A549 (cell line): ENCODE measurements around the gene CLEC2L. TPM values are rescaled to one million over a fixed set of nuclear protein-coding genes. Genes with fewer than 3 reads are reported as not detected.

ENCODE experiments used
- ATAC-seq, 2 experiments: fragments of 200-7000 bp in 1 of 2; fragments of >200 bp in 1 of 2; cut with Nextera tagmentation in 1 of 2; cut with Tn5 transposase in 1 of 2; 3 replicates each; pipeline versions ENCODE4 v1.8.0 to v1.9.1; 2018 to 2020; ENCODE audit warnings: mild to moderate bottlenecking in 1 of 2, moderate library complexity in 1 of 2
- CTCF ChIA-PET: fragments of 300-600 bp; sonication (Branson Sonifier 250); formaldehyde crosslinking; extraction: SDS; loops from one replicate; lab custom pipeline; 2021; ENCODE audit warnings: antibody characterized with exemption, inconsistent platforms; lab: Yijun Ruan, JAX
- POLR2A ChIA-PET: fragments of 350-600 bp; formaldehyde crosslinking; extraction: SDS; loops from one replicate; lab custom pipeline; 2021; ENCODE audit warnings: antibody characterized with exemption, inconsistent platforms; lab: Yijun Ruan, JAX
- DNase-seq, 2 experiments: peaks; one replicate each; pipeline versions ENCODE4 v3.0.0 to v3.0.0-alpha.2; 2011 to 2016; ENCODE audit warnings: low read depth in 1 of 2, low spot score in 1 of 2
- FAIRE-seq: peaks from 2 replicates; lab custom pipeline; 2011; peaks lifted over from hg19 to GRCh38; lab: Jason Lieb, UNC
- H3K27ac ChIP-seq, 2 experiments: fragments of >200 bp; sonication (Bioruptor Twin); formaldehyde crosslinking; 3 replicates each; pipeline ENCODE4 v1.5.1; 2016 to 2017
- H3K4me1 ChIP-seq: fragments of >200 bp; sonication (Bioruptor Twin); formaldehyde crosslinking; 3 replicates; pipeline ENCODE4 v1.6.1; 2016
- H3K4me2 ChIP-seq: fragments of >200 bp; sonication (Bioruptor Twin); formaldehyde crosslinking; 3 replicates; pipeline ENCODE4 v1.6.1; 2016
- H3K4me3 ChIP-seq: fragments of >200 bp; sonication (Bioruptor Twin); formaldehyde crosslinking; 3 replicates; pipeline ENCODE4 v1.5.1; 2016
- H3K9me3 ChIP-seq: fragments of >200 bp; sonication (Bioruptor Twin); formaldehyde crosslinking; 3 replicates; pipeline ENCODE4 v1.6.1; 2016
- CBX8 ChIP-seq: fragments of 200-600 bp; sonication (generic); IDR thresholded peaks from 2 replicates; pipeline ENCODE4 v1.6.1; 2016
- EHF ChIP-seq: fragments of 250-450 bp; sonication (Bioruptor Pico); IDR thresholded peaks from 2 replicates; pipeline ENCODE4 v1.5.0; 2020; ENCODE audit warnings: mild to moderate bottlenecking
- EP300 ChIP-seq, 2 experiments: fragments of >200 bp; sonication (Bioruptor Twin); formaldehyde crosslinking; IDR thresholded peaks; 2 replicates in 1 of 2; 3 replicates in 1 of 2; pipeline ENCODE4 v1.6.1; 2016 to 2017
- ESRRA ChIP-seq: fragments of 150-350 bp; IDR thresholded peaks from 2 replicates; pipeline ENCODE4 v1.6.1; 2014; ENCODE audit warnings: mild to moderate bottlenecking, low read length, borderline replicate concordance
- HEYL ChIP-seq: fragments of 250-450 bp; sonication (Bioruptor Pico); IDR thresholded peaks from 2 replicates; pipeline ENCODE4 v1.8.0; 2021; ENCODE audit warnings: mild to moderate bottlenecking, moderate library complexity
- HOXA7 ChIP-seq: fragments of 250-450 bp; sonication (Bioruptor Pico); IDR thresholded peaks from 2 replicates; pipeline ENCODE4 v1.5.0; 2020; ENCODE audit warnings: mild to moderate bottlenecking, moderate library complexity
- JUNB ChIP-seq: fragments of >200 bp; sonication (Bioruptor Twin); formaldehyde crosslinking; IDR thresholded peaks from 2 replicates; pipeline ENCODE4 v1.6.1; 2016
- KDM1A ChIP-seq: fragments of 200-600 bp; sonication (generic); IDR thresholded peaks from 2 replicates; pipeline ENCODE4 v1.6.1; 2016; ENCODE audit warnings: low read depth, mild to moderate bottlenecking
- KDM5A ChIP-seq: fragments of 200-600 bp; sonication (generic); IDR thresholded peaks from 2 replicates; pipeline ENCODE4 v1.6.1; 2016; ENCODE audit warnings: antibody characterized with exemption, mild to moderate bottlenecking
- NFE2L2 ChIP-seq: fragments of 150-350 bp; conservative IDR thresholded peaks from 2 replicates; pipeline ENCODE4 v1.6.1; 2014; ENCODE audit warnings: low read length
- POLR2AphosphoS2 ChIP-seq: conservative IDR thresholded peaks from 2 replicates; pipeline ENCODE4 v1.6.1; 2012; ENCODE audit warnings: low read length, improper control_type of control experiment, inconsistent platforms
- RARB ChIP-seq: fragments of 250-450 bp; sonication (Bioruptor Pico); IDR thresholded peaks from 2 replicates; pipeline ENCODE4 v1.8.0; 2021; ENCODE audit warnings: mild to moderate bottlenecking, moderate library complexity
- RFX5 ChIP-seq: fragments of 450-650 bp; IDR thresholded peaks from 2 replicates; pipeline ENCODE4 v1.7.1; 2014; ENCODE audit warnings: antibody characterized with exemption, mild to moderate bottlenecking, moderate library complexity
- RNF2 ChIP-seq: fragments of 200-600 bp; sonication (generic); IDR thresholded peaks from 2 replicates; pipeline ENCODE4 v1.6.1; 2016; ENCODE audit warnings: low read depth, mild to moderate bottlenecking, antibody characterized with exemption, moderate library complexity, borderline replicate concordance
- SMC3 ChIP-seq: fragments of >200 bp; sonication (Bioruptor Twin); formaldehyde crosslinking; IDR thresholded peaks from 3 replicates; pipeline ENCODE4 v1.6.1; 2018; ENCODE audit warnings: inconsistent platforms
- SREBF2 ChIP-seq: fragments of 450-650 bp; IDR thresholded peaks from 2 replicates; pipeline ENCODE4 v1.6.1; 2014; ENCODE audit warnings: mild to moderate bottlenecking, moderate library complexity
- TFCP2L1 ChIP-seq: fragments of 250-450 bp; sonication (Bioruptor Pico); IDR thresholded peaks from 2 replicates; pipeline ENCODE4 v1.5.0; 2021; ENCODE audit warnings: mild to moderate bottlenecking
- TP53 ChIP-seq: fragments of 250-450 bp; sonication (Bioruptor Pico); IDR thresholded peaks from 2 replicates; pipeline ENCODE4 v1.5.0; 2021; ENCODE audit warnings: mild to moderate bottlenecking, moderate library complexity
- ZC3H11A ChIP-seq: fragments of 450-650 bp; IDR thresholded peaks from 2 replicates; pipeline ENCODE4 v1.6.1; 2014; ENCODE audit warnings: antibody characterized with exemption, mild to moderate bottlenecking
- ZFP36 ChIP-seq: fragments of 450-650 bp; IDR thresholded peaks from 2 replicates; pipeline ENCODE4 v1.6.1; 2014; ENCODE audit warnings: borderline replicate concordance; ENCODE audit not compliant: partially characterized antibody
- WGBS: methylation state at CpG from one replicate; pipeline ENCODE4 v1.1.6; 2017; ENCODE audit errors: missing lambda C conversion rate; 5-methylcytosine and 5-hydroxymethylcytosine counted together
- polyA plus RNA-seq, 4 experiments: library from polyadenylated mRNA; depleted of rRNA in 3 of 4; stranded (reverse); fragments of >200 nt; fragmentation: RNase III in 1 of 4; extraction: RNeasy Plus Mini Kit Qiagen cat#74134 plus additional on column Dnase treatment in 1 of 4; gene quantifications; 2 replicates in 3 of 4; 3 replicates in 1 of 4; pipeline ENCODE4 v1.2.3, GENCODE V29; 2011 to 2017
- TF ChIP-seq, protein P1 (sequence below): fragments of 250-450 bp; sonication (Bioruptor Pico); IDR thresholded peaks from 2 replicates; pipeline ENCODE4 v1.5.0; 2021; ENCODE audit warnings: mild to moderate bottlenecking, moderate library complexity, borderline replicate concordance
- TF ChIP-seq, protein P2 (sequence below): fragments of 150-350 bp; IDR thresholded peaks from 2 replicates; pipeline ENCODE4 v1.6.1; 2014; ENCODE audit warnings: low read depth, mild to moderate bottlenecking, low read length
- TF ChIP-seq, protein P3 (sequence below): fragments of 450-650 bp; IDR thresholded peaks from 2 replicates; pipeline ENCODE4 v1.6.1; 2014; ENCODE audit warnings: antibody characterized with exemption
- TF ChIP-seq, protein P4 (sequence below): IDR thresholded peaks from 2 replicates; pipeline ENCODE4 v1.6.1; 2012
- TF ChIP-seq, protein P5 (sequence below): fragments of 250-450 bp; sonication (Bioruptor Pico); IDR thresholded peaks from 2 replicates; pipeline ENCODE4 v1.5.0; 2020; ENCODE audit warnings: low read depth, mild to moderate bottlenecking, moderate library complexity
- TF ChIP-seq, protein P6 (sequence below): fragments of >200 bp; sonication (Bioruptor Twin); formaldehyde crosslinking; IDR thresholded peaks from 3 replicates; pipeline ENCODE4 v1.6.1; 2016

CLEC2L gene
- polyA plus RNA-seq, 2 of the 4 experiments (the other 2 are of a cell fraction): 0.28 TPM; not detected in 1

DNA sequence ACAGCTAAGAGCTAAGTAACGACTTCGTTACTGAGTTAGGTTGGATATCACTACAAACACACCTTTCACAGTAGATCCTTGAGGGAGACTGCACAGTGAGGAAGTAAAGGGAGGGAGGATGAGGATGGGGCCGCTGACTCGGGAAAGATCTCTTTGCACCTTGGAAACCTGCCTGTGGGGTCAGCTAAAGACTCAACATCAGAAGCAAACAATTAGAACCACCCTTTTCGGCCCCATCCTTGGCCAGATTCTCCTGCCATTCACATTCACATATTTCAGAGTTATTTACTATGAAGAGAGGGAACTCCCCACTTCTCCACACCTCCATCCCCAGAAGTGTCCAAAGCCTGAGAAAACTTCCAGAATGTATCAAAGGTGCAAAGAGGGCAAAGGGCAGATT is 47.1 kb downstream of the CLEC2L start:
- ChIA-PET POLR2A (no interaction called here), CTCF (interaction anchor here (0.8 to 5.1 kb wide), 4 partner anchors 30 to 136 kb away, joined by 3 to 18 read pairs (median 6); no protein-coding TSS in a partner anchor)
- FAIRE-seq (no peak), ATAC-seq (no peak), DNase-seq (no peak)
- no peak overlapping the region for H3K4me2 ChIP-seq
- H3K4me3 ChIP-seq: no peak overlapping the region
- WGBS: 88% methylated on average over 5 of the region's 5 CpGs
- TF ChIP-seq TFCP2L1 (no peak), RFX5 (no peak), NFE2L2 (no peak), ZFP36 (no peak), ESRRA (no peak), RARB (no peak), SMC3 (no peak), KDM5A (no peak), EP300 (IDR thresholded peaks at IDR 0.05) (no peak), KDM1A (no peak), ZC3H11A (no peak), JUNB (no peak), SREBF2 (no peak), HOXA7 (CRISPR knock-in tag) (no peak)
- TF ChIP-seq, protein P1, sequence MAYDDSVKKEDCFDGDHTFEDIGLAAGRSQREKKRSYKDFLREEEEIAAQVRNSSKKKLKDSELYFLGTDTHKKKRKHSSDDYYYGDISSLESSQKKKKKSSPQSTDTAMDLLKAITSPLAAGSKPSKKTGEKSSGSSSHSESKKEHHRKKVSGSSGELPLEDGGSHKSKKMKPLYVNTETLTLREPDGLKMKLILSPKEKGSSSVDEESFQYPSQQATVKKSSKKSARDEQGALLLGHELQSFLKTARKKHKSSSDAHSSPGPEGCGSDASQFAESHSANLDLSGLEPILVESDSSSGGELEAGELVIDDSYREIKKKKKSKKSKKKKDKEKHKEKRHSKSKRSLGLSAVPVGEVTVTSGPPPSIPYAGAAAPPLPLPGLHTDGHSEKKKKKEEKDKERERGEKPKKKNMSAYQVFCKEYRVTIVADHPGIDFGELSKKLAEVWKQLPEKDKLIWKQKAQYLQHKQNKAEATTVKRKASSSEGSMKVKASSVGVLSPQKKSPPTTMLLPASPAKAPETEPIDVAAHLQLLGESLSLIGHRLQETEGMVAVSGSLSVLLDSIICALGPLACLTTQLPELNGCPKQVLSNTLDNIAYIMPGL (CRISPR knock-in tag): no peak
- TF ChIP-seq, protein P2, sequence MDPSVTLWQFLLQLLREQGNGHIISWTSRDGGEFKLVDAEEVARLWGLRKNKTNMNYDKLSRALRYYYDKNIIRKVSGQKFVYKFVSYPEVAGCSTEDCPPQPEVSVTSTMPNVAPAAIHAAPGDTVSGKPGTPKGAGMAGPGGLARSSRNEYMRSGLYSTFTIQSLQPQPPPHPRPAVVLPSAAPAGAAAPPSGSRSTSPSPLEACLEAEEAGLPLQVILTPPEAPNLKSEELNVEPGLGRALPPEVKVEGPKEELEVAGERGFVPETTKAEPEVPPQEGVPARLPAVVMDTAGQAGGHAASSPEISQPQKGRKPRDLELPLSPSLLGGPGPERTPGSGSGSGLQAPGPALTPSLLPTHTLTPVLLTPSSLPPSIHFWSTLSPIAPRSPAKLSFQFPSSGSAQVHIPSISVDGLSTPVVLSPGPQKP: no peak
- H3K4me1 ChIP-seq: no peaks in the 10 kb centered on the region
- H3K27ac ChIP-seq: no peak overlapping the region
- H3K9me3 ChIP-seq: no peaks in the 10 kb centered on the region

DNA sequence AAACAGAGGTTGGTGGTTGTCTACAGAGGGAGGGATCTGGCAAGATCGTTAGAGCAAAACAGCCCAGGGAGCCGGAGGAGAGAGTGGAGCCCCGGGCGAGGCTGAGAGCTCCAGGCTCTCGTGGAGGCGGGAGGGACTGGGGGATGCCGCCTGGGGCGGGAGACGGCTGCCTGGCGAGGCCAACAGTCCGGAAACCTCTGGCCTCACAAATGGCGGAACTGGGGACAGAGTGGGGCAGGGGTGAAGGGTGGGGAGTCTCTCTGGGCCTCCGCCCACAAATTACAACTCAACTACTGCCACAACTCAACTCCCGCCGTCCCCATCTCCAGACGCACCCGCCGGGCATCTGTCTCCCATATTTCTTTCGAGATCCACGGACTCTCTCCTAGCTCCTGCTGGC is 47.7 kb downstream of the CLEC2L start:
- no peak for ATAC-seq
- H3K4me3 ChIP-seq: no peak overlapping the region
- ChIA-PET POLR2A (interaction anchor here (0.6 kb wide), 1 partner anchor 41 kb away, joined by 8 read pairs; no protein-coding TSS in a partner anchor), CTCF (interaction anchor here (2.1 to 5.1 kb wide), 2 partner anchors 71 to 137 kb away, joined by 8 to 18 read pairs; no protein-coding TSS in a partner anchor)
- H3K4me1 ChIP-seq: no peaks in the 10 kb centered on the region
- H3K4me2 ChIP-seq: no peak overlapping the region
- FAIRE-seq: no peak
- TF ChIP-seq KDM1A (no peak), JUNB (no peak), RFX5 (no peak), TFCP2L1 (no peak), ZFP36 (no peak)
- TF ChIP-seq, protein P3, sequence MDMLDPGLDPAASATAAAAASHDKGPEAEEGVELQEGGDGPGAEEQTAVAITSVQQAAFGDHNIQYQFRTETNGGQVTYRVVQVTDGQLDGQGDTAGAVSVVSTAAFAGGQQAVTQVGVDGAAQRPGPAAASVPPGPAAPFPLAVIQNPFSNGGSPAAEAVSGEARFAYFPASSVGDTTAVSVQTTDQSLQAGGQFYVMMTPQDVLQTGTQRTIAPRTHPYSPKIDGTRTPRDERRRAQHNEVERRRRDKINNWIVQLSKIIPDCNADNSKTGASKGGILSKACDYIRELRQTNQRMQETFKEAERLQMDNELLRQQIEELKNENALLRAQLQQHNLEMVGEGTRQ: no peak
- TF ChIP-seq, protein P4, sequence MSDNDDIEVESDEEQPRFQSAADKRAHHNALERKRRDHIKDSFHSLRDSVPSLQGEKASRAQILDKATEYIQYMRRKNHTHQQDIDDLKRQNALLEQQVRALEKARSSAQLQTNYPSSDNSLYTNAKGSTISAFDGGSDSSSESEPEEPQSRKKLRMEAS: no peak
- DNase-seq: no peak
- no peaks in the 10 kb centered on the region for H3K9me3 ChIP-seq
- H3K27ac ChIP-seq: no peak overlapping the region
- 92% methylated on average over 20 of the region's 20 CpGs for WGBS

DNA sequence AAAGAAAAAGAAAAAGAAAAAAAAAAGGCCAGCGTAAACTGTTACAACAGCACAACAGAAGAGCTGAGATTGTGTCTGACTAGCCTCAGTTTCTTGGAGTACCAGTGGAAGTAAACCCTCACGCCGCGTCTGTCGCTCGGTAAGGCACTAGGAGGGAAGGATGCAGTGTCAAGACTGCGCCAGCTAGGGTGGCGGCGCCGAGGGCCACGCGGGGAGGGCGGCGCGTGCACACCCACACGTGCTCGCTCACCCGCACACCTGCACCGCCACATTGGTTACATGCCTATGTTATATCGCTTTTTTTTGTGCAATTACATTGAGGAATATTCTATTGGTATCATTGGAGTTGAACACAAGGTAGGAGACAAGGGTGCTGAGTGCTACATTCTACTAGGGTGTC is 48.2 kb downstream of the CLEC2L start:
- FAIRE-seq (no peak), DNase-seq (no peak), ATAC-seq (no peak)
- TF ChIP-seq RARB (no peak), CBX8 (no peak), NFE2L2 (no peak), HEYL (CRISPR knock-in tag) (no peak), POLR2AphosphoS2 (no peak), TP53 (CRISPR knock-in tag) (no peak), KDM1A (no peak), RNF2 (no peak), EHF (no peak), ZFP36 (no peak), HOXA7 (CRISPR knock-in tag) (no peak)
- TF ChIP-seq, protein P5, sequence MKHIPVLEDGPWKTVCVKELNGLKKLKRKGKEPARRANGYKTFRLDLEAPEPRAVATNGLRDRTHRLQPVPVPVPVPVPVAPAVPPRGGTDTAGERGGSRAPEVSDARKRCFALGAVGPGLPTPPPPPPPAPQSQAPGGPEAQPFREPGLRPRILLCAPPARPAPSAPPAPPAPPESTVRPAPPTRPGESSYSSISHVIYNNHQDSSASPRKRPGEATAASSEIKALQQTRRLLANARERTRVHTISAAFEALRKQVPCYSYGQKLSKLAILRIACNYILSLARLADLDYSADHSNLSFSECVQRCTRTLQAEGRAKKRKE (CRISPR knock-in tag): no peak
- TF ChIP-seq, protein P6, sequence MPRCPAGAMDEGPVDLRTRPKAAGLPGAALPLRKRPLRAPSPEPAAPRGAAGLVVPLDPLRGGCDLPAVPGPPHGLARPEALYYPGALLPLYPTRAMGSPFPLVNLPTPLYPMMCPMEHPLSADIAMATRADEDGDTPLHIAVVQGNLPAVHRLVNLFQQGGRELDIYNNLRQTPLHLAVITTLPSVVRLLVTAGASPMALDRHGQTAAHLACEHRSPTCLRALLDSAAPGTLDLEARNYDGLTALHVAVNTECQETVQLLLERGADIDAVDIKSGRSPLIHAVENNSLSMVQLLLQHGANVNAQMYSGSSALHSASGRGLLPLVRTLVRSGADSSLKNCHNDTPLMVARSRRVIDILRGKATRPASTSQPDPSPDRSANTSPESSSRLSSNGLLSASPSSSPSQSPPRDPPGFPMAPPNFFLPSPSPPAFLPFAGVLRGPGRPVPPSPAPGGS: no peak
- TF ChIP-seq, protein P3: no peak
- H3K9me3 ChIP-seq: no peaks in the 10 kb centered on the region
- POLR2A ChIA-PET: interaction anchor here (0.6 kb wide), 1 partner anchor 42 kb away, joined by 8 read pairs; no protein-coding TSS in a partner anchor
- CTCF ChIA-PET: interaction anchor here (5.1 kb wide), 1 partner anchor 72 kb away, joined by 18 read pairs; no protein-coding TSS in a partner anchor
- H3K27ac ChIP-seq: no peak overlapping the region
- H3K4me2 ChIP-seq: no peak overlapping the region
- 93% methylated on average over 20 of the region's 20 CpGs for WGBS
- H3K4me3 ChIP-seq: no peak overlapping the region
- H3K4me1 ChIP-seq: no peaks in the 10 kb centered on the region
